HEK293 (cell line): ENCODE data around the gene ECHDC1.

Experiments
- ATF2 ChIP-seq: fragments of 450-650 bp; formaldehyde crosslinking; IDR thresholded peaks from 2 replicates; pipeline ENCODE4 v1.5.1; 2016; ENCODE audit warnings: missing biosample characterization, missing genetic modification characterization, low read depth
- BCL11A ChIP-seq: fragments of 450-650 bp; formaldehyde crosslinking; IDR thresholded peaks from 2 replicates; pipeline ENCODE4 v1.5.1; 2016; ENCODE audit warnings: low read depth, missing biosample characterization, missing genetic modification characterization
- KLF1 ChIP-seq: fragments of 450-650 bp; formaldehyde crosslinking; IDR thresholded peaks from 2 replicates; pipeline ENCODE4 v1.5.1; 2016; ENCODE audit warnings: missing biosample characterization, missing genetic modification characterization
- MEIS1 ChIP-seq: sonication (generic); formaldehyde crosslinking; IDR thresholded peaks from 2 replicates; pipeline ENCODE4 v1.8.1; 2022; ENCODE audit warnings: missing genetic modification reagents, mild to moderate bottlenecking, borderline replicate concordance
- MYNN ChIP-seq: fragments of 450-650 bp; formaldehyde crosslinking; IDR thresholded peaks from 2 replicates; pipeline ENCODE4 v1.5.1; 2016; ENCODE audit warnings: missing biosample characterization, missing genetic modification characterization, borderline replicate concordance
- OSR2 ChIP-seq: fragments of 450-650 bp; formaldehyde crosslinking; IDR thresholded peaks from 2 replicates; pipeline ENCODE4 v1.5.1; 2016; ENCODE audit warnings: missing biosample characterization, missing genetic modification characterization
- PRDM10 ChIP-seq: fragments of 450-650 bp; formaldehyde crosslinking; IDR thresholded peaks from 2 replicates; pipeline ENCODE4 v1.5.1; 2016; ENCODE audit warnings: missing biosample characterization, missing genetic modification characterization
- SETDB1 ChIP-seq: IDR thresholded peaks from one replicate; pipeline ENCODE4 v1.6.1; 2017; ENCODE audit warnings: mild to moderate bottlenecking, low read length, moderate library complexity, mixed read lengths; ENCODE audit not compliant: insufficient read length
- TCF7L2 ChIP-seq: IDR thresholded peaks from 2 replicates; pipeline ENCODE4 v1.6.1; 2011; ENCODE audit warnings: low read depth, mild to moderate bottlenecking, inconsistent platforms, low read length, moderate library complexity, borderline replicate concordance
- WT1 ChIP-seq: fragments of 450-650 bp; formaldehyde crosslinking; IDR thresholded peaks from 2 replicates; pipeline ENCODE4 v1.5.1; 2016; ENCODE audit warnings: missing biosample characterization, missing genetic modification characterization
- YY2 ChIP-seq: fragments of 450-650 bp; formaldehyde crosslinking; IDR thresholded peaks from 2 replicates; pipeline ENCODE4 v1.5.1; 2016; ENCODE audit warnings: missing biosample characterization, missing genetic modification characterization
- ZBTB17 ChIP-seq: fragments of 450-650 bp; formaldehyde crosslinking; IDR thresholded peaks from 2 replicates; pipeline ENCODE4 v1.5.1; 2016; ENCODE audit warnings: missing biosample characterization, missing genetic modification characterization
- ZNF169 ChIP-seq: fragments of 450-650 bp; formaldehyde crosslinking; IDR thresholded peaks from 2 replicates; pipeline ENCODE4 v1.5.1; 2016; ENCODE audit warnings: missing biosample characterization, missing genetic modification characterization
- ZNF18 ChIP-seq: fragments of 450-650 bp; formaldehyde crosslinking; IDR thresholded peaks from 2 replicates; pipeline ENCODE4 v1.5.1; 2016; ENCODE audit warnings: missing biosample characterization, missing genetic modification characterization
- ZNF184 ChIP-seq: fragments of 450-650 bp; IDR thresholded peaks from 2 replicates; pipeline ENCODE4 v1.5.1; 2018; ENCODE audit warnings: missing biosample characterization, mild to moderate bottlenecking, missing genetic modification characterization
- ZNF23 ChIP-seq: fragments of 450-650 bp; formaldehyde crosslinking; IDR thresholded peaks from 2 replicates; pipeline ENCODE4 v1.5.1; 2016; ENCODE audit warnings: missing biosample characterization, missing genetic modification characterization, borderline replicate concordance
- ZNF239 ChIP-seq: fragments of 450-650 bp; formaldehyde crosslinking; IDR thresholded peaks from 2 replicates; pipeline ENCODE4 v1.5.1; 2016; ENCODE audit warnings: missing biosample characterization, missing genetic modification characterization
- ZNF248 ChIP-seq: fragments of 450-650 bp; formaldehyde crosslinking; IDR thresholded peaks from 2 replicates; pipeline ENCODE4 v1.5.1; 2017; ENCODE audit warnings: missing biosample characterization, missing genetic modification characterization
- ZNF311 ChIP-seq: fragments of 450-650 bp; formaldehyde crosslinking; IDR thresholded peaks from 2 replicates; pipeline ENCODE4 v1.5.1; 2017; ENCODE audit warnings: missing biosample characterization, missing genetic modification characterization, borderline replicate concordance
- ZNF416 ChIP-seq: fragments of 450-650 bp; formaldehyde crosslinking; IDR thresholded peaks from 2 replicates; pipeline ENCODE4 v1.5.1; 2016; ENCODE audit warnings: missing biosample characterization, missing genetic modification characterization
- ZNF433 ChIP-seq: fragments of 450-650 bp; formaldehyde crosslinking; IDR thresholded peaks from 2 replicates; pipeline ENCODE4 v1.5.1; 2016; ENCODE audit warnings: missing biosample characterization, missing genetic modification characterization, low read depth
- ZNF513 ChIP-seq: fragments of 450-650 bp; IDR thresholded peaks from 2 replicates; pipeline ENCODE4 v1.5.1; 2018; ENCODE audit warnings: missing biosample characterization, missing genetic modification characterization
- ZNF626 ChIP-seq: fragments of 450-650 bp; sonication (Bioruptor Pico); formaldehyde crosslinking; IDR thresholded peaks from 2 replicates; pipeline ENCODE4 v1.5.1; 2018; ENCODE audit warnings: missing biosample characterization, missing genetic modification characterization, inconsistent platforms
- ZNF629 ChIP-seq: fragments of 450-650 bp; formaldehyde crosslinking; IDR thresholded peaks from 2 replicates; pipeline ENCODE4 v1.5.1; 2017; ENCODE audit warnings: missing biosample characterization, missing genetic modification characterization
- ZNF645 ChIP-seq: fragments of 450-650 bp; formaldehyde crosslinking; IDR thresholded peaks from 2 replicates; pipeline ENCODE4; 2016; ENCODE audit warnings: missing biosample characterization, missing genetic modification characterization
- ZNF658 ChIP-seq: fragments of 450-650 bp; formaldehyde crosslinking; IDR thresholded peaks from 2 replicates; pipeline ENCODE4; 2016; ENCODE audit warnings: missing biosample characterization, missing genetic modification characterization
- ZNF664 ChIP-seq: fragments of 450-650 bp; formaldehyde crosslinking; IDR thresholded peaks from 2 replicates; pipeline ENCODE4 v1.5.1; 2016; ENCODE audit warnings: missing biosample characterization, missing genetic modification characterization
- ZNF707 ChIP-seq: fragments of 450-650 bp; formaldehyde crosslinking; IDR thresholded peaks from 2 replicates; pipeline ENCODE4 v1.5.1; 2016; ENCODE audit warnings: missing biosample characterization, missing genetic modification characterization
- ZNF776 ChIP-seq: fragments of 450-650 bp; formaldehyde crosslinking; IDR thresholded peaks from 2 replicates; pipeline ENCODE4 v1.5.0; 2017; ENCODE audit warnings: missing biosample characterization, missing genetic modification characterization, borderline replicate concordance
- ZSCAN16 ChIP-seq: fragments of 450-650 bp; formaldehyde crosslinking; IDR thresholded peaks from 2 replicates; pipeline ENCODE4 v1.5.1; 2016; ENCODE audit warnings: missing biosample characterization, missing genetic modification characterization
- ZXDB ChIP-seq: fragments of 450-650 bp; formaldehyde crosslinking; IDR thresholded peaks from 2 replicates; pipeline ENCODE4 v1.5.1; 2016; ENCODE audit warnings: missing biosample characterization, missing genetic modification characterization

The ECHDC1 gene

GRCh38 chr6:127342946-127343808 is at the start of gene ECHDC1 (continued):
- TF ChIP-seq WT1 (tag by site-specific recombination): no peak; the same call in 1 of the 2 replicates
- TF ChIP-seq ZNF184 (tag by site-specific recombination): no peak
- TF ChIP-seq ZNF433: no peak
- TF ChIP-seq ZNF311: no peak
- 0 out of 2 replicates have a peak, but pooled peaks have one; percentile 34 for TF ChIP-seq OSR2 (tag by site-specific recombination)
- TF ChIP-seq BCL11A: no peak
- no peak for TF ChIP-seq MEIS1 (CRISPR knock-in tag)
- peak; percentile 76 for TF ChIP-seq SETDB1
- TF ChIP-seq ZNF664: no peak
- TF ChIP-seq ZNF169 (tag by site-specific recombination): no peak
- TF ChIP-seq ZNF248: no peak
- TF ChIP-seq ZNF239 (tag by site-specific recombination): no peak
- TF ChIP-seq TCF7L2: no peak
- TF ChIP-seq PRDM10: peak; percentile 92
- 0 out of 2 replicates have a peak, but pooled peaks have one; percentile 29 for TF ChIP-seq ZSCAN16
- no peak for TF ChIP-seq KLF1 (tag by site-specific recombination)
- no peak for TF ChIP-seq ZNF658 (tag by site-specific recombination)
- TF ChIP-seq ATF2 (tag by site-specific recombination): no peak
- TF ChIP-seq MYNN (tag by site-specific recombination): peak; percentile 35; the same call in 1 of the 2 replicates
- peak; percentile 59; the same call in 1 of the 2 replicates for TF ChIP-seq ZNF629 (tag by site-specific recombination)
- no peak for TF ChIP-seq ZNF416 (tag by site-specific recombination)
- TF ChIP-seq ZNF707 (tag by site-specific recombination): no peak
- TF ChIP-seq ZNF18 (tag by site-specific recombination): 0 out of 2 replicates have a peak, but pooled peaks have one; percentile 24
- TF ChIP-seq ZNF645 (tag by site-specific recombination): no peak
- no peak for TF ChIP-seq YY2 (tag by site-specific recombination)
- TF ChIP-seq ZBTB17 (tag by site-specific recombination): peak; percentile 12; the same call in 1 of the 2 replicates
- TF ChIP-seq ZXDB (tag by site-specific recombination): peak; percentile 87
- TF ChIP-seq ZNF23 (tag by site-specific recombination): no peak
- TF ChIP-seq ZNF513 (tag by site-specific recombination): no peak
- TF ChIP-seq ZNF626 (tag by site-specific recombination): no peak
- no peak for TF ChIP-seq ZNF776 (tag by site-specific recombination)
